Endothelial cell of umbilical vein (primary cell): Measurements from ENCODE around the gene TLE4. TPM values are rescaled to one million over a fixed set of nuclear protein-coding genes. Genes with fewer than 3 reads are reported as not detected.

Experiments
- BruUV-seq: library from RNA; stranded (reverse); fragments of 400-500 nt; replicated peaks from 2 replicates; lab custom pipeline; 2021; lab: Mats Ljungman, UMichigan
- CTCF ChIA-PET: fragments of 300-600, 350-600 bp; sonication (Branson Sonifier 250); formaldehyde crosslinking; loops from one replicate; lab custom pipeline; 2021; ENCODE audit warnings: antibody characterized with exemption, inconsistent platforms; lab: Charles Lee
- POLR2A ChIA-PET: fragments of 300-600, 350-600 bp; sonication (Branson Sonifier 250); formaldehyde crosslinking; loops from one replicate; lab custom pipeline; 2021; ENCODE audit warnings: antibody characterized with exemption, inconsistent platforms; lab: Charles Lee
- DNase-seq: peaks from one replicate; pipeline ENCODE4 v3.0.0-alpha.2; 2011; ENCODE audit warnings: low read depth, low spot score
- FAIRE-seq: peaks from 2 replicates; lab custom pipeline; 2011; peaks lifted over from hg19 to GRCh38; lab: Jason Lieb, UNC
- H2AFZ ChIP-seq: 2 replicates; pipeline ENCODE4 v1.6.0; 2012; ENCODE audit warnings: low read depth, low read length, control low read depth, inconsistent platforms
- H3K27ac ChIP-seq: 2 replicates; pipeline ENCODE4 v1.5.1; 2011; ENCODE audit warnings: low read depth, mild to moderate bottlenecking, control low read depth, low read length, moderate library complexity; ENCODE audit not compliant: insufficient read depth
- H3K27me3 ChIP-seq, 2 experiments: 2 replicates each; pipeline versions ENCODE4 v1.6.0 to v1.6.1; 2011; ENCODE audit warnings: low read length in 2 of 2, mixed read lengths in 1 of 2; ENCODE audit not compliant: control insufficient read depth in 2 of 2, insufficient read depth in 2 of 2
- H3K36me3 ChIP-seq, 2 experiments: 2 replicates in 1 of 2; 3 replicates in 1 of 2; pipeline ENCODE4 v1.5.1; 2011; ENCODE audit warnings: low read length in 2 of 2, mild to moderate bottlenecking in 1 of 2, moderate library complexity in 1 of 2; ENCODE audit not compliant: control insufficient read depth in 2 of 2, insufficient read depth in 2 of 2; ENCODE audit errors: extremely low read depth in 1 of 2
- H3K4me1 ChIP-seq: 3 replicates; pipeline ENCODE4 v1.5.1; 2011; ENCODE audit warnings: mild to moderate bottlenecking, low read length; ENCODE audit not compliant: control insufficient read depth, insufficient read depth; ENCODE audit errors: extremely low read depth
- H3K4me2 ChIP-seq: 2 replicates; pipeline ENCODE4 v1.6.1; 2011; ENCODE audit warnings: low read length, control low read depth, mixed read lengths; ENCODE audit not compliant: insufficient read depth
- H3K4me3 ChIP-seq, 3 experiments: fragments of 200-600 bp in 1 of 3; sonication (generic), shearing (Covaris generic) in 1 of 3; replicated peaks in 1 of 3; 2 replicates each; pipeline ENCODE4 v1.5.1; 2011 to 2016; ENCODE audit warnings: control low read depth in 3 of 3, low read length in 3 of 3, mild to moderate bottlenecking in 2 of 3, inconsistent platforms in 1 of 3, low read depth in 1 of 3, moderate library complexity in 1 of 3; ENCODE audit not compliant: insufficient read depth in 1 of 3
- H3K79me2 ChIP-seq: 2 replicates; pipeline ENCODE4 v1.6.0; 2012; ENCODE audit warnings: low read length, inconsistent platforms; ENCODE audit not compliant: control insufficient read depth, insufficient read depth
- H3K9ac ChIP-seq: replicated peaks from 2 replicates; pipeline ENCODE3; 2011; ENCODE audit warnings: low read length, control low read depth; ENCODE audit not compliant: insufficient read depth; ENCODE audit errors: extremely low read depth
- H3K9me1 ChIP-seq: replicated peaks from 3 replicates; pipeline ENCODE4 v1.6.0; 2011; ENCODE audit warnings: mild to moderate bottlenecking, low read length; ENCODE audit not compliant: control insufficient read depth, insufficient read depth; ENCODE audit errors: extremely low read depth
- H3K9me3 ChIP-seq: replicated peaks from 2 replicates; pipeline ENCODE4 v1.5.1; 2012; ENCODE audit warnings: low read length, inconsistent platforms; ENCODE audit not compliant: control insufficient read depth, insufficient read depth
- H4K20me1 ChIP-seq: replicated peaks from 2 replicates; pipeline ENCODE3; 2011; ENCODE audit warnings: mild to moderate bottlenecking, low read length; ENCODE audit not compliant: control insufficient read depth, insufficient read depth; ENCODE audit errors: extremely low read depth
- EZH2 ChIP-seq: IDR thresholded peaks from 2 replicates; pipeline ENCODE4 v1.6.1; 2012; ENCODE audit warnings: borderline replicate concordance, low read depth, mild to moderate bottlenecking, moderate library complexity, low read length, inconsistent platforms; ENCODE audit not compliant: severe bottlenecking
- FOS ChIP-seq: IDR thresholded peaks from 2 replicates; pipeline ENCODE4 v1.6.1; 2011; ENCODE audit warnings: mild to moderate bottlenecking, low read length, moderate library complexity, borderline replicate concordance; ENCODE audit not compliant: insufficient read depth
- GATA2 ChIP-seq: IDR thresholded peaks from 2 replicates; pipeline ENCODE4 v1.7.0; 2011; ENCODE audit warnings: low read depth, mild to moderate bottlenecking, moderate library complexity, mixed read lengths, low read length; ENCODE audit not compliant: insufficient read length, insufficient read depth
- JUN ChIP-seq: IDR thresholded peaks from 2 replicates; pipeline ENCODE4 v1.6.1; 2011; ENCODE audit warnings: borderline replicate concordance, low read depth; ENCODE audit not compliant: insufficient read length, insufficient read depth
- MYC ChIP-seq: IDR thresholded peaks from one replicate; pipeline ENCODE4 v1.6.1; 2011; ENCODE audit warnings: mild to moderate bottlenecking, low read depth, low read length
- POLR2A ChIP-seq: IDR thresholded peaks from 2 replicates; pipeline ENCODE4 v1.6.1; 2012; ENCODE audit warnings: low read depth, mild to moderate bottlenecking, control low read depth, low read length
- POLR2AphosphoS5 ChIP-seq: IDR thresholded peaks from 2 replicates; pipeline ENCODE4 v1.6.1; 2012; ENCODE audit warnings: low read depth, mild to moderate bottlenecking, control low read depth, low read length, moderate library complexity; ENCODE audit not compliant: insufficient read depth
- dilution Hi-C: fragments of 300-500 bp; cut with MboI; formaldehyde crosslinking; loops from one replicate; pipeline ENCODE4 v1.15.0; 2019; ENCODE audit warnings: low sequenced_read_pairs; ENCODE audit not compliant: extremely low pct_ligation_motif_present
- intact Hi-C: fragments of 100-400 bp; cut with micrococcal nuclease; formaldehyde crosslinking; loops from one replicate; pipeline ENCODE4 v1.10.0; 2022
- polyA plus RNA-seq, 4 experiments: library from polyadenylated mRNA; depleted of rRNA in 3 of 4; stranded (reverse) in 3 of 4; unstranded in 1 of 4; fragments of >200 nt; gene quantifications; 2 replicates each; pipeline versions ENCODE4 v1.2.1 to v1.2.3, GENCODE V29; 2011 to 2012; ENCODE audit warnings: missing spikeins in 1 of 4
- total RNA-seq: library from RNA; stranded (reverse); gene quantifications from 2 replicates; pipeline ENCODE4 v1.2.3, GENCODE V29; 2021
- TF ChIP-seq, protein P1 (sequence below): IDR thresholded peaks from 2 replicates; pipeline ENCODE4 v1.6.1; 2011; ENCODE audit not compliant: insufficient read depth, insufficient read length
- TF ChIP-seq, protein P2 (sequence below), 2 donors: IDR thresholded peaks; 1 replicate in 1 of 2; 2 replicates in 1 of 2; pipeline ENCODE4 v1.5.1; 2011; ENCODE audit warnings: low read length in 2 of 2, mild to moderate bottlenecking in 2 of 2, moderate library complexity in 2 of 2, control low read depth in 1 of 2, inconsistent platforms in 1 of 2, low read depth in 1 of 2; ENCODE audit not compliant: insufficient read depth in 1 of 2; ENCODE audit errors: extremely low read depth in 1 of 2

Gene TLE4
- total and polyA plus RNA-seq, 2 donors (not counting 3 experiments of a cell fraction or from before 2014, with no cell fraction given), result 31.4 to 32.3 TPM

DNA sequence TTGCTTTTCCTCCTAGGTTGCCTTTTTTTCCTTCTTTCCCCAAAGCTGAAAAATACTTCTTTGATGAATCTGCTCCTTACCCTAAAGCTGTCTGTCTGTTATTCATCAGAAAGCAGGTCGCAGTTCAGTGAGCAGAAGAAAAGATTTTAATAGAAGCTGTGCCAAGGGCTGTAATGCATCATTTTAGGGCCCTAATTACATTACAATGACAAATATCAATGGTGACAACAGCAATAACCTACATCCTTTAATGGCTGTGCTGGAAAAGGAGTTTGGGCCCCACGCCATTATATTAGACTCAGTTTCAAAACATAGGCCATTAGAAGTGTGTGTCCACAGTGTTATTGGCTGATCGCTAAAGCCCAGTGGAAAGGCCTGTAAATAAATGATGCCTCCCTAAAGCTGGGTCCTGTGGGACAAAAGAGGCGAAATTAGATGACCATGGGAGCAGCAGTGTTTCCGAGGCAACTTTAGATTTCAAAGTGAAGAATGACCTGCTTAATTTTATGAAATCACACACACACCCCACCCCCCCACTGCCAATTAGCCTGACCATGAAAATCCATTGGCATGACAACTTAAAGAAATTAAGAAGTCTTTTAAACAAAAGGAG is 38.4 kb downstream of the TLE4 start:
- no peak for FAIRE-seq
- Histone ChIP-seq H3K27me3 (no peaks in the 10 kb centered on the region), H3K9me1 (no peaks in the 10 kb centered on the region), H3K4me3 (no peak overlapping the region), H3K4me2 (no peak overlapping the region), H3K36me3 (peaks cover 0 to 2% of the 10 kb centered on the region in 2 experiments), H3K4me1 (peaks cover under 1% of the 10 kb centered on the region), H3K79me2 (no peaks in the 10 kb centered on the region), H3K9me3 (no peaks in the 10 kb centered on the region), H3K27ac (no peak overlapping the region), H3K9ac (no peak overlapping the region), H2AFZ (no peak overlapping the region), H4K20me1 (no peaks in the 10 kb centered on the region)
- DNase-seq, result no peak
- ChIA-PET CTCF (no interaction called here), POLR2A (no interaction called here)
- TF ChIP-seq GATA2, result no peak
- TF ChIP-seq MYC, result no peak
- TF ChIP-seq POLR2AphosphoS5, result no peak
- TF ChIP-seq FOS, result no peak
- TF ChIP-seq EZH2, result no peak
- TF ChIP-seq POLR2A, result no peak
- dilution Hi-C loops, result no loop called here
- no TSS peak for BruUV-seq
- intact Hi-C loops, result no loop called here

DNA sequence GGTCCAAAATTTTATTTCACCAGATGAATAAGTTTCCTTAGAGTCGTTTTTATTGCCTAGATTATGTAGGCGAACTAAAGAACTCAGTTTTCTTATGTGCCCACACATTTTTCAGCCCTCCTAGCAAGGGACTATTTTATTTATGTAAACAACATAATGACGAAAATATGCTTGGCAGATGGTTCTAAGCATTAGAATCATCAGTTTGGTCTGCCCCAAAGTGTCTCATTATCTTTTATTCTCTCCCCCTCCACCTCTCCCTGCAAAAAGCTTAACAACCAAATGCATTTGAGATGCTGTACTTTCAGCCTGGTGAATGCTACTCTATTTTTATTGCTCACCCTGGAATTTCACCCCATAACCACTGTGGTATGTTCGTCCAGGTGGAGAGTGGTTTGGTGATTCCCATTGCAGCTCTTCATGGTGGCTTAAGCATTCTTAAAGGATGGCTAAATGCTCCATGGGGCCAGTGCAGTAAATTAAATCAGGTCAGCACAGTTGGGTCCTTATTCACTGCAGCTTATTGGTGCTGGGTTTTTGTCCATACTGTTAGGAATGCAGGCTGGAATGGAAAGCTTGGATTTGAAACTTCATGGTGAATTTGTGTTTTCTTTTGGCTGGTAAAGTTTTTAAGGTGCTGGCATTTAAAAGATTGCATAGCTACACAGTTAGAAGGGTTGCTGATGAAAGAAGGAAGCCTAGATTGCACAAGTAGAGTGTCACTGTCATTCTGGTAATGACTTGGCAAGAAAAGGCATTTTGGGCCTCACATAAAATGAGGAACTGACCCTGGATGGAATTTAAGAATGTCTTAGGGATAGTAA is 39.2 kb downstream of the TLE4 start:
- BruUV-seq, result no TSS peak
- H3K36me3 ChIP-seq, result peaks cover 0 to 2% of the 10 kb centered on the region in 2 experiments
- POLR2A ChIA-PET, result no interaction called here

More for the DNA sequence above, 39.2 kb downstream of the TLE4 start:
- H3K4me3 ChIP-seq, result no peak overlapping the region
- dilution Hi-C loops (no loop called here), intact Hi-C loops (no loop called here)
- no peak overlapping the region for H3K9ac ChIP-seq
- no peaks in the 10 kb centered on the region for H4K20me1 ChIP-seq
- FAIRE-seq, result no peak
- H3K4me1 ChIP-seq, result no peaks in the 10 kb centered on the region
- CTCF ChIA-PET, result interaction anchor here (1.1 kb wide), 1 partner anchor 13 kb away, joined by 5 read pairs; no protein-coding TSS in a partner anchor
- H3K27me3 ChIP-seq, result no peaks in the 10 kb centered on the region
- TF ChIP-seq JUN (no peak), GATA2 (no peak), POLR2AphosphoS5 (no peak), POLR2A (no peak), FOS (no peak), MYC (no peak), EZH2 (no peak)
- TF ChIP-seq, protein P1, sequence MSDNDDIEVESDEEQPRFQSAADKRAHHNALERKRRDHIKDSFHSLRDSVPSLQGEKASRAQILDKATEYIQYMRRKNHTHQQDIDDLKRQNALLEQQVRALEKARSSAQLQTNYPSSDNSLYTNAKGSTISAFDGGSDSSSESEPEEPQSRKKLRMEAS, result no peak
- TF ChIP-seq, protein P2, sequence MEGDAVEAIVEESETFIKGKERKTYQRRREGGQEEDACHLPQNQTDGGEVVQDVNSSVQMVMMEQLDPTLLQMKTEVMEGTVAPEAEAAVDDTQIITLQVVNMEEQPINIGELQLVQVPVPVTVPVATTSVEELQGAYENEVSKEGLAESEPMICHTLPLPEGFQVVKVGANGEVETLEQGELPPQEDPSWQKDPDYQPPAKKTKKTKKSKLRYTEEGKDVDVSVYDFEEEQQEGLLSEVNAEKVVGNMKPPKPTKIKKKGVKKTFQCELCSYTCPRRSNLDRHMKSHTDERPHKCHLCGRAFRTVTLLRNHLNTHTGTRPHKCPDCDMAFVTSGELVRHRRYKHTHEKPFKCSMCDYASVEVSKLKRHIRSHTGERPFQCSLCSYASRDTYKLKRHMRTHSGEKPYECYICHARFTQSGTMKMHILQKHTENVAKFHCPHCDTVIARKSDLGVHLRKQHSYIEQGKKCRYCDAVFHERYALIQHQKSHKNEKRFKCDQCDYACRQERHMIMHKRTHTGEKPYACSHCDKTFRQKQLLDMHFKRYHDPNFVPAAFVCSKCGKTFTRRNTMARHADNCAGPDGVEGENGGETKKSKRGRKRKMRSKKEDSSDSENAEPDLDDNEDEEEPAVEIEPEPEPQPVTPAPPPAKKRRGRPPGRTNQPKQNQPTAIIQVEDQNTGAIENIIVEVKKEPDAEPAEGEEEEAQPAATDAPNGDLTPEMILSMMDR (IDR thresholded peaks at IDR 0.05; ENCODE audit: extremely low read depth in 1 of 2, insufficient read depth in 1 of 2, low read depth in 1 of 2, low read length in 2 of 2), result no peak
- no peaks in the 10 kb centered on the region for H3K9me3 ChIP-seq
- H3K79me2 ChIP-seq, result no peaks in the 10 kb centered on the region
- no peak overlapping the region for H3K27ac ChIP-seq
- H3K9me1 ChIP-seq, result no peaks in the 10 kb centered on the region
- H3K4me2 ChIP-seq, result no peak overlapping the region
- no peak for DNase-seq
- H2AFZ ChIP-seq, result no peak overlapping the region
